Renal cortex interstitium (tissue), 3 donors: ENCODE measurements around the gene SNAP91. TPM values are rescaled to one million over a fixed set of nuclear protein-coding genes. Genes with fewer than 3 reads are reported as not detected.

Experiments used
- polyA plus RNA-seq, 3 donors: library from polyadenylated mRNA; unstranded; fragments of 120-200 nt; gene quantifications; one replicate each; pipeline ENCODE4 v1.2.1, GENCODE V29; 2013; ENCODE audit not compliant: insufficient read length in 3 of 3

SNAP91 gene
- polyA plus RNA-seq, 3 donors = 0.62 to 0.86 (median 0.68) TPM

Other genes starting within 250 kb of the SNAP91 start
- 10 to 100 TPM; 35.2 to 38.7 (median 36.7) TPM for gene PRSS35, start 196.6 kb downstream of the SNAP91 start, polyA plus RNA-seq
- gene RIPPLY2, start 144.3 kb upstream of the SNAP91 start, polyA plus RNA-seq = not detected
- 10 to 100 TPM in 1 of 3 donors, 1 to 10 TPM in 2; 6.1 to 10.3 (median 8.1) TPM for gene CYB5R4, start 150.6 kb upstream of the SNAP91 start, polyA plus RNA-seq